Activated naive CD4-positive, alpha-beta T cell treated with anti-CD3 and anti-CD28 coated beads for 36 hours (primary cell): ENCODE measurements around the gene FOXJ1. TPM values are rescaled to one million over a fixed set of nuclear protein-coding genes. Genes with fewer than 3 reads are reported as not detected.

Source experiments
- CTCF ChIA-PET: fragments of 350-600 bp; sonication (Branson Sonifier 250); formaldehyde crosslinking; loops from one replicate; lab custom pipeline; 2021; ENCODE audit warnings: antibody characterized with exemption; lab: Charles Lee
- DNase-seq: peaks from one replicate; pipeline ENCODE4 v3.0.0-alpha.2; 2020
- H3K27ac Mint-ChIP-seq: one replicate; pipeline ENCODE4 v1.8.0; 2021; ENCODE audit warnings: mild to moderate bottlenecking, mixed read lengths
- H3K27me3 Mint-ChIP-seq: one replicate; pipeline ENCODE4 v1.8.0; 2021; ENCODE audit warnings: low read depth, mixed read lengths
- H3K36me3 Mint-ChIP-seq: one replicate; pipeline ENCODE4 v1.8.0; 2021; ENCODE audit warnings: low read depth, mixed read lengths
- H3K4me1 Mint-ChIP-seq: one replicate; pipeline ENCODE4 v1.8.0; 2021; ENCODE audit warnings: low read depth, mixed read lengths
- H3K4me3 Mint-ChIP-seq: one replicate; pipeline ENCODE4 v1.8.0; 2021; ENCODE audit warnings: mild to moderate bottlenecking, moderate library complexity, mixed read lengths
- H3K9me3 Mint-ChIP-seq: one replicate; pipeline ENCODE4 v1.8.0; 2021; ENCODE audit warnings: mixed read lengths
- intact Hi-C: fragments of 100-400 bp; cut with micrococcal nuclease; formaldehyde crosslinking; loops from one replicate; pipeline ENCODE4 v1.15.1; 2023
- total RNA-seq, 2 experiments: library from RNA; stranded (reverse); gene quantifications; one replicate each; pipeline ENCODE4 v1.2.3, GENCODE V29; 2021

The FOXJ1 gene
- total RNA-seq, 2 experiments from 2014 or later, result 0.60 to 0.84 TPM

GRCh38 chr17:76157759-76158158 is 16.7 kb upstream of the FOXJ1 start:
- intact Hi-C loops, result no loop called here
- H3K36me3 Mint-ChIP-seq, result peaks cover 22% of the 10 kb centered on the region
- H3K27ac Mint-ChIP-seq, result no peak overlapping the region
- CTCF ChIA-PET, result interaction anchor here (1.1 kb wide), 1 partner anchor 21 kb away, joined by 4 read pairs; no protein-coding TSS in a partner anchor
- no peaks in the 10 kb centered on the region for H3K27me3 Mint-ChIP-seq
- H3K4me1 Mint-ChIP-seq, result peaks cover 21% of the 10 kb centered on the region
- no peaks in the 10 kb centered on the region for H3K9me3 Mint-ChIP-seq
- no peak for DNase-seq
- H3K4me3 Mint-ChIP-seq, result no peak overlapping the region

GRCh38 chr17:76156662-76156991 is 15.6 kb upstream of the FOXJ1 start:
- Mint-ChIP-seq H3K4me1 (peaks cover 32% of the 10 kb centered on the region), H3K9me3 (no peaks in the 10 kb centered on the region), H3K4me3 (no peak overlapping the region), H3K27me3 (no peaks in the 10 kb centered on the region), H3K27ac (no peak overlapping the region), H3K36me3 (peaks cover 27% of the 10 kb centered on the region)
- CTCF ChIA-PET, result no interaction called here
- DNase-seq, result no peak
- intact Hi-C loops, result no loop called here

GRCh38 chr17:76155988-76156661 is 15.1 kb upstream of the FOXJ1 start:
- no peaks in the 10 kb centered on the region for H3K27me3 Mint-ChIP-seq
- no peak overlapping the region for H3K4me3 Mint-ChIP-seq
- H3K9me3 Mint-ChIP-seq, result no peaks in the 10 kb centered on the region
- H3K4me1 Mint-ChIP-seq, result peaks cover 37% of the 10 kb centered on the region
- intact Hi-C loops, result no loop called here
- H3K36me3 Mint-ChIP-seq, result peaks cover 32% of the 10 kb centered on the region
- CTCF ChIA-PET, result interaction anchor here (0.6 kb wide), 1 partner anchor 111 kb away, joined by 6 read pairs; no protein-coding TSS in a partner anchor
- no peak overlapping the region for H3K27ac Mint-ChIP-seq
- DNase-seq, result no peak

- Mint-ChIP-seq H3K9me3 (no peaks in the 10 kb centered on the region), H3K4me3 (no peak overlapping the region), H3K27me3 (no peaks in the 10 kb centered on the region), H3K36me3 (peaks cover 38% of the 10 kb centered on the region), H3K27ac (no peak overlapping the region), H3K4me1 (peaks cover 42% of the 10 kb centered on the region)
- DNase-seq, result no peak
- intact Hi-C loops, result no loop called here
- CTCF ChIA-PET, result interaction anchor here (0.6 kb wide), 1 partner anchor 112 kb away, joined by 6 read pairs; no protein-coding TSS in a partner anchor
Observed at GRCh38 chr17:76154936-76155845, 14.1 kb upstream of the FOXJ1 start.

- Mint-ChIP-seq H3K36me3 (peaks cover 39% of the 10 kb centered on the region), H3K4me1 (peaks cover 42% of the 10 kb centered on the region), H3K27me3 (no peaks in the 10 kb centered on the region), H3K27ac (no peak overlapping the region), H3K4me3 (no peak overlapping the region), H3K9me3 (no peaks in the 10 kb centered on the region)
- intact Hi-C loops, result no loop called here
- CTCF ChIA-PET, result interaction anchor here (1.2 to 2.0 kb wide), 2 partner anchors 125 to 140 kb away, joined by 3 to 4 read pairs; no protein-coding TSS in a partner anchor
- no peak for DNase-seq
Observed at GRCh38 chr17:76154292-76154691, 13.2 kb upstream of the FOXJ1 start.

- CTCF ChIA-PET, result interaction anchor here (1.2 to 2.4 kb wide), 4 partner anchors 10 to 139 kb away, joined by 3 to 10 read pairs (median 4); no protein-coding TSS in a partner anchor
- H3K36me3 Mint-ChIP-seq, result peaks cover 44% of the 10 kb centered on the region
- intact Hi-C loops, result no loop called here
Observed at GRCh38 chr17:76153640-76154039, 12.6 kb upstream of the FOXJ1 start.

GRCh38 chr17:76153202-76153601 is 12.2 kb upstream of the FOXJ1 start:
- CTCF ChIA-PET, result interaction anchor here (1.2 to 2.4 kb wide), 4 partner anchors 10 to 139 kb away, joined by 3 to 10 read pairs (median 4); no protein-coding TSS in a partner anchor
- Mint-ChIP-seq H3K4me3 (no peak overlapping the region), H3K36me3 (peaks cover 45% of the 10 kb centered on the region), H3K27ac (peak overlapping the region; percentile 38), H3K4me1 (peaks cover 42% of the 10 kb centered on the region), H3K9me3 (no peaks in the 10 kb centered on the region), H3K27me3 (no peaks in the 10 kb centered on the region)
- intact Hi-C loops, result no loop called here
- no peak for DNase-seq

More at GRCh38 chr17:76153640-76154039, 12.6 kb upstream of the FOXJ1 start:
- peak overlapping the region; percentile 38 for H3K27ac Mint-ChIP-seq
- DNase-seq, result no peak
- peaks cover 42% of the 10 kb centered on the region for H3K4me1 Mint-ChIP-seq
- H3K4me3 Mint-ChIP-seq, result no peak overlapping the region
- no peaks in the 10 kb centered on the region for H3K9me3 Mint-ChIP-seq
- no peaks in the 10 kb centered on the region for H3K27me3 Mint-ChIP-seq

- no peaks in the 10 kb centered on the region for H3K9me3 Mint-ChIP-seq
- no peak overlapping the region for H3K4me3 Mint-ChIP-seq
- peaks cover 41% of the 10 kb centered on the region for H3K36me3 Mint-ChIP-seq
- intact Hi-C loops, result no loop called here
- no peak for DNase-seq
- peaks cover 43% of the 10 kb centered on the region for H3K4me1 Mint-ChIP-seq
- H3K27ac Mint-ChIP-seq, result peak overlapping the region; percentile 16
- H3K27me3 Mint-ChIP-seq, result no peaks in the 10 kb centered on the region
- CTCF ChIA-PET, result interaction anchor here (1.3 to 2.4 kb wide), 3 partner anchors 9 to 127 kb away, joined by 4 to 10 read pairs (median 4); no protein-coding TSS in a partner anchor
Observed at GRCh38 chr17:76152591-76152990, 11.5 kb upstream of the FOXJ1 start.

- DNase-seq, result no peak
- Mint-ChIP-seq H3K4me3 (no peak overlapping the region), H3K27me3 (no peaks in the 10 kb centered on the region), H3K36me3 (peaks cover 41% of the 10 kb centered on the region), H3K27ac (peak overlapping the region; percentile 44), H3K4me1 (peaks cover 42% of the 10 kb centered on the region), H3K9me3 (no peaks in the 10 kb centered on the region)
- intact Hi-C loops, result no loop called here
- CTCF ChIA-PET, result interaction anchor here (0.8 to 2.4 kb wide), 5 partner anchors 9 to 30 kb away, joined by 3 to 10 read pairs (median 4); no protein-coding TSS in a partner anchor
Observed at GRCh38 chr17:76151896-76152454, 10.9 kb upstream of the FOXJ1 start.

GRCh38 chr17:76150712-76151622 is 9.9 kb upstream of the FOXJ1 start:
- peak overlapping the region; percentile 50 for H3K27ac Mint-ChIP-seq
- CTCF ChIA-PET, result interaction anchor here (0.8 to 2.4 kb wide), 7 partner anchors 8 to 129 kb away, joined by 3 to 10 read pairs (median 4); no protein-coding TSS in a partner anchor
- DNase-seq, result peak; percentile 3
- intact Hi-C loops, result no loop called here
- H3K4me3 Mint-ChIP-seq, result no peak overlapping the region
- peaks cover 52% of the 10 kb centered on the region for H3K4me1 Mint-ChIP-seq
- H3K27me3 Mint-ChIP-seq, result no peaks in the 10 kb centered on the region
- peaks cover 44% of the 10 kb centered on the region for H3K36me3 Mint-ChIP-seq
- no peaks in the 10 kb centered on the region for H3K9me3 Mint-ChIP-seq

- H3K4me1 Mint-ChIP-seq, result peaks cover 65% of the 10 kb centered on the region
- H3K36me3 Mint-ChIP-seq, result peaks cover 44% of the 10 kb centered on the region
- intact Hi-C loops, result no loop called here
- H3K9me3 Mint-ChIP-seq, result no peaks in the 10 kb centered on the region
- peak; percentile 1 for DNase-seq
- H3K27me3 Mint-ChIP-seq, result no peaks in the 10 kb centered on the region
- H3K4me3 Mint-ChIP-seq, result no peak overlapping the region
- CTCF ChIA-PET, result interaction anchor here (0.5 to 2.0 kb wide), 2 partner anchors 11 to 276 kb away, joined by 4 read pairs; no protein-coding TSS in a partner anchor
- no peak overlapping the region for H3K27ac Mint-ChIP-seq
Observed at GRCh38 chr17:76149214-76149613, 8.2 kb upstream of the FOXJ1 start.
